ENCODE results near the gene CELA3B.
"Not testable (repeated sequence)": the region's sequence is repeated elsewhere in the genome, so short reads cannot be mapped to it uniquely, and the experiment has no call there.

Gene CELA3B

DNA sequence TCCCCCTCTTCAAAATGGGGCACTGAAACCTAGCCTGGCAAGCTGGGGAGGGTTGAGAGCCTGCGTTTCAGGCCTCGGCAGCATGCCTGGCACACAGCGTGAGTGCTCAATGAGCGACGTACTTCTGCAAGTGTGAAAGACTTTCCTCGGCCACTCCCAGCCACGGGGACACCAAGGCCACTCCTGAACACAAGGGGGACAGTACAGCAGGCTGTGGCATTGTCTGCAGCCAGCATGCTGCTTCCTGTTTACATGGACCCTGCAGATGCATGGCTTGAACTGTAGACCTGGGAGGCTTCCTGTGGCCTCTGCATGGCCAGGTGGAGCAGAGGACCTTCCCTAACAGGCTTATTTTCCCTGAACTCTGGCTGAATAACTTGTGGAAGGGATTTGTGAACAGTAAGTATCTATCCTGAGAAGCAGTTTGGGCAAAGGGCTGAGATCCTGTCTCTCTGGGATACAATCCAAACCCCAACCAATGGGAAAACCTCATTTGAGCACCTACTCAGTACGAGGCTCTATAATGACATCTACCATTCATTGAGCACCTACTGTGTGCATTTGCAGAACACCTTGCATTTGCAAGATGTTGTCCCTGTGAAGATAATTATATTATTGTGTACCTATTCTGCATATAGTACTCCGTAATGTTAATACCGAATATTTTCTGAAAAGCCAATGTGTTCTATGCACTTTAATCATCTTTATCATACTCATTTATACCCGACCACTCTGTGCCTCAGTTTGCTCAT lies 29.8 kb upstream of the CELA3B start:
- DNase-seq = no peak

DNA sequence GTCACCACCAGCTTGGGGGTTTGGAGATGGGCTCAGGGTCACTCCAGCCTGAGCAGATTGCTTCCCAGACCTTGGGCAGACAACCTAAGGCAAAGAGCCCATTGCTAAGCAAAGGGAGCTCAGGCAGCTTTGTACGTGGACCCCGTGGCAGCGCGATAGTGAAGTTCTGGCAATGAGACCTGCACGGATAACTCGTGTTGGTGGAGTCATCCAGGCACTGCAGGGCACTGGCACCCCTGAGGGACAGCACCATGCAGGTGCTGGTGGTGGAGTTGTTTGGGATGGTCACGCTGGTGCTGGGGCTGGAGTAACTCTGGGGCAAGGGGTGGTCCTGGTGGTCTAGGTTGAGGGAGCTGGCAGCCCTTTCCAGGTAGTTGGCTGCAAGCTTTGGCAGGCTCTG lies 26.1 kb upstream of the CELA3B start:
- no peak for DNase-seq

DNA sequence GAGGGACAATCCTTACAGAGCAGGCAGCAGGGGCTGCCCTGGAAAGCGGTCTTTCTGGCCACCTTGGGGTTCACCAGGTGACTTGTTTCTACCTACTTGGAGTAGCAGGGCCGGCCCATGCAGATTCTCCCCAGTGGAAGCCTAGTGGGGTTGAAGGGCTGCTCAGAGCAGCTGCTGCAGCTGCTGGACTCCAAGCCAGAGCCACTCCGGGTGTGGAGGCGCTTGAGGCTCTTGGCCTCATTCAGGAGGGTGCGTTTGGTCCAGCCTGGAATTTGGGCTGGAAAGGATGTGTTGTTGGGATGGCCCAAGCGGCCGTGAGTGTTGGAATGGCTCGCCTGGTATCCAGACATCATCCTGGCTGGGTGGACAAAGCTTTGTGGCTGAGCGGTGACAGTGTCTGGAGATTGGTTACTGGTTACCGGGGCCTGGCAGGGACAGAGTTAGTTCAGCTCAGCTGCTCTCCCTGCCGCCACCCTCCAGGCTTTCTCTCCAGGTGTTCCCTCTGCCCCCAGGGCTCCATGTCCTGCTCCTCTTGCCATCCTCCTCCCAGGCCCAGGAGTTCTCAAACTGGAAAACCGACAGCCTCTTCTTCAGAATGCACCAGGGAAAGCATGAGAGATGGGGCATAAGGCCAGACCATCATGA lies 25.5 kb upstream of the CELA3B start:
- no peak for DNase-seq

DNA sequence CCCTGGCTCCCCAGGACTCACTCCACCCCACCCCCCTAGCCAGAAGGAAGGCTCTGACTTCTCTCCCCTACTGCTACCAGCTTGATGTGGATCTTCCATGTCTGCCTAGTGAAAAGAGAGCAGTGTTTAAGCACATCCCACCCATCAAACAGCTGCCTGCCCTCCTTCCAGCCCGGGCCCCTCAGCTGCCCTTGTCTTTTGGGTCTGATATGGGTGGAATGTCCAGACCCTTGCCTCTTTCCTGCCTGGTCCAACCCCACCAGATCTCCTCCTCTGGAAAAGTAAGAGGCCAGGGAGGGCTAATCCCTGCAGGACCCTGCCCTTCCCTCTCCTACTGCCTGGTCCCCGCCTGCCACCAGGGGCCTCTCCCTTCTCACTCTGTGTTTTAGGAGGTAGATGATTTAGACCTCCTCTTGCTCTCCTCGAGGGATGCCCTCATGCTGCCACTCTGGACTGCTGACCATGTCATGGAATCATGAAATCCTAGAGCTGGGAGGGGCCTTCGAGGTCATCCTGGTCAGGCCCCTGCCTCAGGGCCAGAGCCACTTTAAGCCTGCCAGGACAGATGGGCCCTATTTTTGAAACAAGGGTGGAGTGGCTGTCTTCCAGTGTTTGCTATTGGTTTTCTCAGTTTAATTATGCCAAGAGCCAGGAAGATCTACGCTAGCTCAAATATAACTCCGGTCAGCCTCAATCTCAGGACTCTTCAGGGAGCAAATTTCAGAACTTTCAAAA lies 23.9 kb upstream of the CELA3B start:
- no peak for DNase-seq

DNA sequence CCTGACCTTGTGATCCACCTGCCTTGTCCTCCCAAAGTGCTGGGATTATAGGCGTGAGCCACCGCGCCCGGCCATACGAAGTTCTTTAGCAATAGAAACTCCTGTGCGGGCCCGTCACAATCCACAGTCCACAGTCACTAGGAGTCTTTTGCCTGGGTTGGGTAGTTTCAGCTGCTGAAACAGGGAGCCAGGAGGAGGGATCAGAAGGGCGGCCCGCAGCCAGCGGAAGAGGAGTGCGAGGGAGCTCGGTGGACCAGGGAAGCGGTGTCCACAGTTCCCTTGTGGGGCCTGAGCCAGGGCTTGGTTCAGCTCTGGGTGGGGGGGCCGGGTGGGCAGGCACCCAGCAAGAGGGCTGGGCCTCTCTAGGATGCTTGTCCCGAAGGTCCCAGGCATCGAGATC lies 21.8 kb upstream of the CELA3B start:
- no peak for DNase-seq

DNA sequence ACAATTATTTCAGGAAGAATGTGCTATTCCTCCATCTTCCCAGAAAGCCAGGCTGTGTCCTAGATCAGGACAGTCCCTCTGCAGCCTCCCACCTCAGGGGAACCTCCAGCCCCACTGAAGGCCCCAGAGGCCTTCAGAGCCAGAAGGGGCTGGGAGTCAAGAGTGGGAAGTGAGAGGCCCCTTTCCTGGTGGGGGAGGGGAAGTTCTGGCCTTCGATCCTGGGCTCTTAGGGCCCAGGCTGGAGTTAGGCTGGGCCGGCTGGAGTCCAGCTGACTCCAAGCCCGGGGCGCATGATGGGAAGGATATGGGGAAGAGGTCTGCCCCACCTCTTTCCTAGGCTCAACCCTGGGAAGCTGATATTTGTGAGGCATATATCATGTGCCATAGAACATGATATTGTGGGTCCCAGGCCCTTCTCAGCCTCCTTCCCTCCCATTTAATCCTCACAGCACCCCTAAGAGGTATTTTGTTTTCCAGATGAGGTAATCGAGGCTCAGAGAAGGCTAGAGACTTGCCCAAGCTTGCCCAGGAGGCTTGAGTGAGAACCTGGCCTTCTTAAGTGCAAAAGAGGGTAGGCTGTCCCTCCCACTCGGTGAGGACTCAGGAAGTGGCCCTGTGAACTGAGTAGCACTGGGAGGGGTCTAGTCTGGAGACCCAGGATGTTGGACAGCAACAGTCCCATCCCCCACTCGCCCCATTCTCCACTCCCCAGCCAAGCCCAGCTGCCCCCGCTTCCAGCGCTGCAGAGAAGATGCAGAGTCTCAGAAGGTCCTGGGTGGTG lies 21.1 kb upstream of the CELA3B start:
- DNase-seq = no peak

DNA sequence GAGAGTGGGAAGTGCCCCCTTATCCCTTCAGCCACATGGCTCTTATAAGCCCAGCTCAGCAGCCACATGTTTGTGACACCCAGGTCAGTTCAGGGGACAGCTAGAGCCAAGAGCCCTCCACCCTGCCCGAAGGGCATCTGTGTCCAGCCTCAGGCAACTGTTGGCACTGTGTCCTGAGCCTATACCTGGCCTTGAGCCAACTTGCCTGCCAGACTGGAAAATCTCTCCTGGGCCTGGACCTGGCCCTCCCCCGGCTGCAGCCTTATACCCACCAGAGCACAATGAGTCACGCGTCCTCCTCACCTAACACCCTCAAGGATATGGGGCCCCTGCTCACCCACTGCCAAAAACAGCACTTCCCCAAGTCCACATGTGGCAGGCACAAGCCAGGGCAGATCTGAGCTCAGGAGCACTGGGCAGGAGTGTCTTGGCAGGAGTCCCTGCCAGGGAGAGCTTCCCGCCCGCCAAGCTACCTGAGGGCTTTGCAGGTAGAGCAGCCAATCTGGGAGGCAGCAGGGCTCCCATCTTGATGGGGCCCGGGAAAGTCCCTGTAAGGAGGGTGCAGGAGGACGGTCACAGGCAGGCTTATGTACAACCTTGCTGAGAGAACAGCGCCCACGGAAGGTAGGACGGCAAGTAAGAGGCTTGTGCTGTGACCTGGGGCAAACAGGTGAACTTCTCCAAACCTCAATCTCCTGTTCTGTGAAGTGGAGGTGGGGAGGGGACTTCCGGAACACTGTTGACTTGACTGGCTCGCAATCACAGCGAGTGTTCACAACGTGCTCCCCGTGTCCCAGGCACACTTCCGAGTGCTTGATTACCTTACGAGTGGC lies 19.9 kb upstream of the CELA3B start:
- peak; percentile 20 for DNase-seq

DNA sequence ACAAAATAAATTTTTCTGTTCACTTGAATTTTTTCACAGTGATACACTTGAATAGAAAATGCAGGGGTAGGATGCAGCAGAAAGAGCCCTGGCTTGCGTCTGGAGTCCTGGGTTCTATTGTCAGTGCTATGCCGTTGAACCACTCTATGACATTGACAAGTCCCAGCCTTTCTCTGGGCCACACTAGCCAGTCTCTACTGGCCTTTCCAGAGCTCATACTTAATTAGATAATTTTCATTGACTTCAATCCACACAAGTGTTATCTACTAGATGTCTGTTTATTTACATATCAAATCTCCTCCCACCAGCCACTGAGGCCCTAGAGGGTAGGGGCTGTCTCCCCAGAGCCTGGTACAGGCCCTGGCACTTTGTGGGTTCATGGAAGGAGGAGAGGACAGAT lies 15.5 kb upstream of the CELA3B start:
- no peak for DNase-seq

DNA sequence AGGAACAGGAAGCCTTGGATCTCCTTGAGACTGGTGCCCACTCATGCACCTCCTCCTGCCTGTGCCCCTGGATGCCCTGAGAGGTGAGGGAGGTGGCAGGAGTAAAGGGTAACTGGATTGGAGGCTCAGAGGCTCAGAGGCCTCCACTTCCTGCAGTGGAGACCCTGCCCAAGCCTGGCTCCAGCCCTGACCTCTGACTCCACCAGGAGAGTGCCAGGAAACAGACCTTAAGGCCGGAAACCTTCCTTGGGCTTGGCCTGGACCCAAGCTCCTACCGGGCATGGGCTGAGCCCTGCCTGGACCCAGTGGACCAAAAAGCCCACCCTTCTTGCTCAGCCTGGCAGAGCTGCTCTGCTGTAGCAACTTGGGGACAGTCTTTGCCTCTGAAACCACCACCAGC lies 15.0 kb upstream of the CELA3B start:
- DNase-seq = no peak

DNA sequence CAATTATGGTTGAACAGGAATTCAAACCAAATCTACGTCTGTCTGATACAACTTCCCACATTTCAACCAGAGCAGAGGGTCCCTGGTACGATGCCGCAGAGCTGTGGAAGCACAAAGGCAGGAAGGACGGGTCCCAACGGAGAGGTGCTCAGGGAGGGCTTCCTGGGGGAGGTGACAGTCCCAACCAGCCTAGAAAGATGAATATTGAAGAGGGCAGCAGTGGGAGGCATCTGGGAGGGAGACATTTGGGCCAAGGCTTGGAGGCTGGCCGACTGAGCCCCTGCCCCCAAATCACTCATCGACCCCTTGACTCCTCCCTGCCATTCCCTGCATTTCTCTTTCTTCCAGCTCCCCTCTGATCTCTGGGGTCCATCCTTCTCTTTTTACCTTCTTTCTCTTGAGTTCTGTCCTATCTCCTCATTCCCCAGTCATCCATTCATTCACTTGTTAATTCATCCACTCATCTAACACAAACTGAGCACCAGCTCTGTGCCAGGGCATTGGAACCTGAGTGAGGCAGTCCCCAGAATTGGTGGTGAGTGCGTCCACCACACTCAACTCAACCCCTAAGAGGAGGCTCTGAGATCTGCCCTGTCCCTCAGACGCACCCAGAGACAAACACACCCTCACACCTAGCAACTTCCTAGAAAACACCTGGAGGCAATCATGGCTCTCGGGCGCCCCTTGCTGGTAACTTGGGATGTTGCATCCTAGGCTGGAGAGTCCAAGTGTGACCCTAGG lies 13.2 kb upstream of the CELA3B start:
- peak; percentile 79 for DNase-seq

DNA sequence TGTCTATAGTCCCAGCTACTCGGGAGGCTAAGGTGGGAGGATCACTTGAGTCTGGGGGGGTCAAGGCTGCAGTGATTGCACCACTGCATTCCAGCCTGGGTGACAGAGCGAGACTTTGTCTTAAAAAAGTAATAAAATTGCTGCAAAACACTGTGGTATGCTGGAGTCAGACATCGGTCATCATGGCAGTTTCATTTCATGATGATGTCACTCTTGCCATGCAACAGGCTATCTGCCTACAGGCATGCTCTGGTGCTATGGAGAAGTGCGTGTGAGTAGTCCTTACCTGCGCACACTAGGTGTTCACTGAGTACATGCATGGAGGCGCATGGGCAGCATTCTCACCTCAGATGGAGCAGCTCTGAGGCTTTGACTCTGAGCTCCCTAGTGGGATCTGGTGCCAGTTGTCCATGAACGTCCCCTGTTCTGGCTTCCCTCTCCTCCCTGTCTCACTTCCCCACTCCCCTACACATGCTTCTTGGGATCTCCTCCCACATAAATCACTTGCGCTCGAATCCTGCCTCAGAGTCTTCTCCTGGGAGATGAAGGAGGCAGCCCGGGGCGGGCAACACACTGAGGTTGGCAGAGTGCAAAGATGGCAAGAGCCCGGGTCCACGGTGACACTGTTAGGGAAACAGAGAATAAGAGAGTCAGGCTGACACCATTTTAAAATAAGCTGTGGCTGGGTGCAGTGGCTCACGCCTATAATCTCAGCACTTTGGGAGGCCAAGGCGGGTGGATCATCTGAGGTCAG lies 10.4 kb upstream of the CELA3B start:
- DNase-seq = no peak

DNA sequence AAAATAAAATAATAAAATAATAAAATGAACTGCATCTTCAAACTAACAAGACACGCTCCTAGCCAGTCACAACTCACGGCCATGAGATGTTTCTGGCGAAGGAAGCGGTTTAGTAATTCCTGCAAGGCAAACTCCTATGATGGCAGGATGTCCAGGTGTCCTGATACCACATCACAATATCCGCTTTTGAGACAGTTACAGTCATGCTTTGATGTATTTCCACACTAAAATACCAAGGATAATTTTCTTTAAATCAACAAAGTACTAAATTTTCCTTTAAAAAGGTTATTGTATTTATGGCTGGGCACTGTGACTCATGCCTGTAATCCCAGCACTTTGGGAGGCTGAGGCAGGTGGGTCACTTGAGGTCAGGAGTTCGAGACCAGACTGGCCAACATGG lies 9.6 kb upstream of the CELA3B start:
- DNase-seq = not testable (repeated sequence)

DNA sequence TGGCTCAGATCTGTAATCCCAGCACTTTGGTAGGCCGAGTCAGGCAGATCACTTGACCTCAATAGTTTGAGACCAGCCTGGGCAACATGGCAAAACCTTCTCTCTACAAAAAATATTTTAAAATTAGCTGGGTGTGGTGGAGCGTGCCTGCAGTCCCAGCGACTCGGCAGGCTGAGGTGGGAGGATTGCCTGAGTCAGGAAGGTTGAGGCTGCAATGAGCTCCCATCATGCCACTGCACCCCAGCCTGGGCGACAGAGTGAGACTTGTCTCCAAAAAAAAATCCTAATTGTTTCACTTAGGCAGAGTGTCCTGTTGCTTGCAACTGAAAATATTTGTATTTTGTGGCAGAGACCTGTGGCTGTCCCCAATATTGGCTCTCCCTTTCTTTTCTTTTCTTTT lies 7.8 kb upstream of the CELA3B start:
- DNase-seq = not testable (repeated sequence)

DNA sequence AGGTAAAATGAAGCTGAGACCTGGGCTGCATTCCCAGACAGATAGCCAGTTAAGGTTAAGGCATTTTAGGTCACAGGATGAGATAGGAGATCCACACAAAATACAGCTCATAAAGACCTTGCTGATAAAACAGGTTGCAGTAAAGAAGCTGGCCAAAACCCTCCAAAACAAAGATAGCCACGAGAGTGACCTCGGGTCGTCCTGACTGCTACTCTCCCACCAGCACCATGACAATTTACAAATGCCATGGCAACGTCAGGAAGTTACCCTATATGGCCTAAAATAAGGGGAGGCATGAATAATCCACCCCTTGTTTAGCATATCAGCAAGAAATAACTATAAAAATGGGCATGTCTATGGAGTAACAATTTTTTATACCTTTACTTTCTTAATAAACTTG lies 6.3 kb upstream of the CELA3B start:
- DNase-seq = not testable (repeated sequence)

DNA sequence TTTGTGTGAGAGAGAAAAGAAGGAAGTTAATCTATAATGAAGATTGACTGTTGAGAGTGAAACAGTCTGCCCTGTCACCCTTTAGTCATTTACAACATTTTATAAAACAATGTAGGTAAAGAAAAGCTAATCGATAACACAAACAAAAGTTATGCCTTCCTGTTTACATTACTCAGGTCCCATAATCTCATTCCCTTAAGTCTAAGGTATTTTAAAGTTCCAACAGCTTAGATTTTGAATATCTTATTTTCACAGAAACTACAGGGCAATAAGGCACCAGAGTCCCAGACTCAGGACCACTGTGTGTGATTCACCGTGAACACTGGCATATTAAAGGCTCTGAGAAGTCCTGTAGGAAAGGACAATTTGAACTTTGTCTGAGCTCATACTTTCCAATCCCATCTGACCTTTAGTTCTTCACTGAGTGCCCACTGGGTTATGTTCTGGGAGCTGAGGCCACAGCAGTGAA lies 3.8 kb upstream of the CELA3B start:
- DNase-seq = not testable (repeated sequence)

DNA sequence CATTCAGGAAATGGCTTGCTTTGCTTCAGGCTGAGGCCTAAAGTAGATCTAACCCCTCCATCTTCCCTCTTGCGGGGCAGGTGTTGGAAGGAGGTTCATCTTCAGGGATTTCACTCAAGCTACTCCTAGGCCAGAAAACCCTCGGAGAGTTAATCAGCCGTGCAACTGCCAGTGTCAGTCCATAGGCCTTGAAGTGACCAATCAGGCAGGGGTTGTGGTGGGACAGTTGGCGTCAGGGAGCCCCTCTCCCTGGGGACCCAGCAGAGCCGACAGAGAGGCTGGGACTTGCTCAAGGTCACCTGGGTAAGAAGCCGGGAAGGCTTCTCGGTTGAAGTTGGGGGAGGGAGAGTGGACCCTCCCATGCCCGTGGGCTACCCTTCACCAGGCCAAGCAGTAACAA lies 2.9 kb upstream of the CELA3B start:
- not testable (repeated sequence) for DNase-seq

DNA sequence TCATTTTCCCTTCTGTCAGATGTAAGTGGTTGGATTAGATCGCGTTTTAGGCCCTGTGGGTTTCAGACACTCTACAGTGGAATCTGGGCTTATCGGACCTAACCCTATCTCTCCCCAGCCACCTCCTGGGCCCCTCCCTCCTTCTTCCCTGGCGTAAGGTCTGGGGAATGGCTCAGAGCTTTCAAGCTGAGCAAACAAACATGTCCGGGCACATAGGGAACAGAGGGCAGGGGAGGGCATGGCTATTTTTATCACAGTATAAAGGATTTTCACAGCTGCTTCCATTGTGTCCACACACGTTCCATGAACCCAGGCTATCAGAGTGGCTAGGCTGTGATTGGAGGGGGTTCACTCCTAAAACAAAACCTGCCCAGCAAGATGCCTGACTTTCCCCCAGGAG lies 2.1 kb upstream of the CELA3B start:
- not testable (repeated sequence) for DNase-seq

DNA sequence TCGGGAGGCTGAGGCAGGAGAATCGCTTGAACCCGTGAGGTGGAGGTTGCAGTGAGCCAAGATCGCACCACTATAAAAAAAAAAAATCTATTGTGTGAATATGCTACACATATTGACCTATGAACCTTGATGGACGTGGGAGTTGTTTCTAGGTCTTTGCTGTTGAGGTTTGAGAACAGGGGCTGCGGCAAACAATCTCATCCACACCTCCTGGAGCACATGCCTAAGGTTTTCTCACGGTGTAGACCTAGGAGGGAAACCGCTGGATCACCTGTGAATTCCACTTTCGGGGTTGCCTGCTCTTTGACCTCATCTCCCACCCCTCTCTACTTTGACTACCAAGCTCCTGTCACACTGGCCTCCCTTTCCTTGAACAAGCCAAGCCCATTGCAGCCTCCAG lies 1.5 kb upstream of the CELA3B start:
- DNase-seq = not testable (repeated sequence)

DNA sequence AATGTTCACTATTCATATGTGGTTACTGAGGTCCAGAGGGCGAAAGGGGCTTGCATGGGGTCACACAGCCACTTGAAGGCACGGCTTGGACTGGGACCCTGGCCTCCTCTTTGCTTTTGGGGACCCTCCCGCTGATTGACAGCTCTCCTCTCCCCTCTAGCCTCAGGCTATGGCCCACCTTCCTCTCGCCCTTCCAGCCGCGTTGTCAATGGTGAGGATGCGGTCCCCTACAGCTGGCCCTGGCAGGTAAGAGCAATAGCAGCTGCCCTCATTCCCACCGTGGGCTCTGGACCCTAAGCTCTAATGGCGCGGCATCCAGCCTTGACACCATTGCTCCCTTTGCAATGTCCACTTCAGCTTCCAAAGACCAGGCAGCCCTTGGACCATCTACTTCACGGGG lies 1.4 kb downstream of the CELA3B start:
- DNase-seq = not testable (repeated sequence)

DNA sequence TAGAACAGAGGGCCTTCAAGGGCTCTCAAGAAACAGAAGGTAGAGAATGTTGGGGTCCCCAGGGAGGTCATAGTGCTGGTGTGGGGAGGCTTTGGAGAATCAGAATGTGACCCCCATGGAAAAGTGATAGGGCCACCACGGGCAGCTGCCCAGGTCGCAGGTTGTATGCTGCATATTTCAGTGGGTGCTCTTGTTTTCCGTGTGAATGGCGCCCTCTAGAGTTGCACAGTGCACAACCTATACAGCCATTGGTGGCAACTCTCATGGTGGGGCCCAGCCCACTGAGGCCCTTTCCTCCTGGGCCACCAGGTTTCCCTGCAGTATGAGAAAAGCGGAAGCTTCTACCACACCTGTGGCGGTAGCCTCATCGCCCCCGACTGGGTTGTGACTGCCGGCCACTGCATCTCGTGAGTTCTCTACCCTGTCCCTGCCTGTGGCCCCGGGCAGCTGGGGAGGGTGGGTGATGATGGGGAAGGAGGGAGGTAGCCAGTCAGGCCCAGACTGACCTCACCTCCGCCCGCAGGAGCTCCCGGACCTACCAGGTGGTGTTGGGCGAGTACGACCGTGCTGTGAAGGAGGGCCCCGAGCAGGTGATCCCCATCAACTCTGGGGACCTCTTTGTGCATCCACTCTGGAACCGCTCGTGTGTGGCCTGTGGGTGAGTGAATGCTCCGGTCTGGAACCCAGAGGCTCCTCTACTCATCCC lies 3.8 kb downstream of the CELA3B start:
- not testable (repeated sequence) for DNase-seq
